GM12878 (cell line): ENCODE data around the gene DIP2A. TPM values are rescaled to one million over a fixed set of nuclear protein-coding genes. Genes with fewer than 3 reads are reported as not detected.

Experiments
- ATAC-seq: fragments of 200-7000 bp; cut with Tn5 transposase; 3 replicates; pipeline ENCODE4 v1.9.1; 2020; ENCODE audit warnings: mild to moderate bottlenecking, moderate library complexity
- BruUV-seq: library from RNA; stranded (reverse); fragments of 400-500 nt; replicated peaks from 2 replicates; lab custom pipeline; 2021; lab: Mats Ljungman, UMichigan
- CTCF ChIA-PET: fragments of 300-600 bp; sonication (Branson Sonifier 250); formaldehyde crosslinking; extraction: SDS; loops from one replicate; lab custom pipeline; 2021; ENCODE audit warnings: inconsistent platforms; lab: Yijun Ruan, JAX
- POLR2A ChIA-PET: fragments of 350-600 bp; formaldehyde crosslinking; extraction: SDS; loops from one replicate; lab custom pipeline; 2021; ENCODE audit warnings: inconsistent platforms; lab: Charles Lee
- RAD21 ChIA-PET: fragments of 300-600 bp; sonication (Branson Sonifier 250); formaldehyde crosslinking; loops from one replicate; lab custom pipeline; 2023; ENCODE audit warnings: antibody characterized with exemption; ENCODE audit not compliant: unreplicated experiment; lab: Charles Lee
- SMC1A ChIA-PET: fragments of 300-600 bp; sonication (Branson Sonifier 250); formaldehyde crosslinking; loops from one replicate; lab custom pipeline; 2023; ENCODE audit not compliant: unreplicated experiment, uncharacterized antibody; lab: Charles Lee
- DNase-seq: peaks from one replicate; pipeline ENCODE4 v3.0.0-alpha.2; 2011; ENCODE audit warnings: low read depth, low spot score
- FAIRE-seq: peaks from 3 replicates; lab custom pipeline; 2011; peaks lifted over from hg19 to GRCh38; lab: Jason Lieb, UNC
- H2AFZ ChIP-seq: 2 replicates; pipeline ENCODE4 v1.6.0; 2011; ENCODE audit warnings: low read depth, low read length, control low read depth; ENCODE audit not compliant: control insufficient read depth
- H3K27ac ChIP-seq: 2 replicates; pipeline ENCODE4 v1.5.1; 2011; ENCODE audit warnings: control low read depth; ENCODE audit not compliant: control insufficient read depth, insufficient read depth
- H3K27me3 ChIP-seq, 2 experiments: replicated peaks in 1 of 2; 2 replicates each; pipeline versions ENCODE4 v1.6.0 to v1.6.1; 2011; ENCODE audit warnings: low read length in 1 of 2; ENCODE audit not compliant: control insufficient read depth in 2 of 2, insufficient read depth in 2 of 2
- H3K36me3 ChIP-seq, 2 experiments: 2 replicates each; pipeline ENCODE4 v1.5.1; 2011; ENCODE audit warnings: low read length in 1 of 2; ENCODE audit not compliant: control insufficient read depth in 2 of 2, insufficient read depth in 2 of 2
- H3K4me1 ChIP-seq: 2 replicates; pipeline ENCODE4 v1.6.1; 2011; ENCODE audit warnings: mild to moderate bottlenecking, low read length, moderate library complexity, mixed read lengths; ENCODE audit not compliant: control insufficient read depth, insufficient read depth
- H3K4me2 ChIP-seq: 2 replicates; pipeline ENCODE4 v1.6.0; 2011; ENCODE audit warnings: control low read depth; ENCODE audit not compliant: control insufficient read depth, insufficient read depth
- H3K4me3 ChIP-seq: fragments of 200-600 bp; sonication (generic); 2 replicates; pipeline ENCODE4 v1.5.1; 2016
- H3K79me2 ChIP-seq: 2 replicates; pipeline ENCODE4 v1.6.0; 2011; ENCODE audit warnings: low read length; ENCODE audit not compliant: control insufficient read depth, insufficient read depth
- H3K9ac ChIP-seq: 2 replicates; pipeline ENCODE4 v1.8.0; 2011; ENCODE audit warnings: low read length, control low read depth, mixed read lengths; ENCODE audit not compliant: control insufficient read depth, insufficient read depth
- H3K9me3 ChIP-seq: replicated peaks from 3 replicates; pipeline ENCODE4 v1.5.1; 2011; ENCODE audit warnings: mild to moderate bottlenecking, low read length; ENCODE audit not compliant: control insufficient read depth, insufficient read depth
- H4K20me1 ChIP-seq: 2 replicates; pipeline ENCODE4 v1.6.0; 2011; ENCODE audit not compliant: control insufficient read depth, insufficient read depth
- BCLAF1 ChIP-seq: fragments of 450-650 bp; IDR thresholded peaks from 2 replicates; pipeline ENCODE4 v1.6.1; 2017; ENCODE audit warnings: antibody characterized with exemption, mild to moderate bottlenecking, moderate library complexity
- BMI1 ChIP-seq: fragments of 450-650 bp; IDR thresholded peaks from 2 replicates; pipeline ENCODE4 v1.6.1; 2016; ENCODE audit warnings: mild to moderate bottlenecking, moderate library complexity, borderline replicate concordance
- CBFB ChIP-seq: IDR thresholded peaks from 2 replicates; pipeline ENCODE4 v1.6.1; 2016; ENCODE audit warnings: antibody characterized with exemption, low read depth
- CHD1 ChIP-seq: IDR thresholded peaks from 2 replicates; pipeline ENCODE4 v1.6.1; 2012; ENCODE audit warnings: low read depth, low read length, improper control_type of control experiment
- E2F8 ChIP-seq: fragments of 450-650 bp; IDR thresholded peaks from 2 replicates; pipeline ENCODE4 v1.6.1; 2018; ENCODE audit warnings: mild to moderate bottlenecking, low read depth, moderate library complexity; ENCODE audit not compliant: partially characterized antibody
- ESRRA ChIP-seq: IDR thresholded peaks from 2 replicates; pipeline ENCODE4 v1.6.1; 2012; ENCODE audit warnings: mild to moderate bottlenecking, low read length, improper control_type of control experiment
- HDAC2 ChIP-seq: fragments of 200-600 bp; sonication (generic); IDR thresholded peaks from 2 replicates; pipeline ENCODE4 v1.6.1; 2017
- IRF3 ChIP-seq: fragments of 450-650 bp; IDR thresholded peaks from 2 replicates; pipeline ENCODE4 v1.6.1; 2014; ENCODE audit warnings: mild to moderate bottlenecking
- JUND ChIP-seq: IDR thresholded peaks from 2 replicates; pipeline ENCODE4 v1.6.1; 2012; ENCODE audit warnings: low read depth, mild to moderate bottlenecking, low read length, improper control_type of control experiment, moderate library complexity
- MXI1 ChIP-seq: fragments of 150-350 bp; IDR thresholded peaks from 2 replicates; pipeline ENCODE4 v1.6.1; 2011; ENCODE audit warnings: low read depth, mild to moderate bottlenecking, inconsistent platforms, low read length, improper control_type of control experiment
- NKRF ChIP-seq: fragments of 450-650 bp; conservative IDR thresholded peaks from 2 replicates; pipeline ENCODE4 v1.6.1; 2017; ENCODE audit warnings: mild to moderate bottlenecking, moderate library complexity
- POLR2A ChIP-seq: IDR thresholded peaks from 2 replicates; pipeline ENCODE4 v1.6.1; 2011; ENCODE audit warnings: low read depth, mild to moderate bottlenecking, low read length
- RB1 ChIP-seq: fragments of 450-650 bp; formaldehyde crosslinking; IDR thresholded peaks from 2 replicates; pipeline ENCODE4 v1.6.1; 2017; ENCODE audit warnings: mild to moderate bottlenecking, borderline replicate concordance
- SMAD5 ChIP-seq: IDR thresholded peaks from 2 replicates; pipeline ENCODE4 v1.6.1; 2016; ENCODE audit warnings: antibody characterized with exemption, low read depth
- SMARCA5 ChIP-seq: fragments of 450-650 bp; IDR thresholded peaks from 2 replicates; pipeline ENCODE4 v1.6.1; 2017; ENCODE audit warnings: mild to moderate bottlenecking
- SREBF2 ChIP-seq: IDR thresholded peaks from 2 replicates; pipeline ENCODE4 v1.6.1; 2012; ENCODE audit warnings: mild to moderate bottlenecking, low read length
- ZNF24 ChIP-seq: fragments of 450-650 bp; IDR thresholded peaks from 2 replicates; pipeline ENCODE4 v1.6.1; 2017; ENCODE audit warnings: antibody characterized with exemption, mild to moderate bottlenecking
- ZNF274 ChIP-seq: IDR thresholded peaks from one replicate; pipeline ENCODE4 v1.8.0; 2011; ENCODE audit not compliant: insufficient read length, insufficient read depth
- WGBS: methylation state at CpG from one replicate; pipeline ENCODE4 v1.1.6; 2016; ENCODE audit warnings: low lambda C conversion rate; ENCODE audit not compliant: insufficient replicate concordance, insufficient coverage; ENCODE audit errors: missing lambda C conversion rate; 5-methylcytosine and 5-hydroxymethylcytosine counted together
- in situ Hi-C: fragments of 300-500 bp; cut with MboI; formaldehyde crosslinking; loops from 9 replicates; pipeline ENCODE4 v1.14.3; 2018; ENCODE audit warnings: mixed read lengths
- intact Hi-C: fragments of 100-400 bp; cut with micrococcal nuclease; formaldehyde crosslinking; loops from one replicate; pipeline ENCODE4 v1.14.2; 2022; ENCODE audit not compliant: unreplicated experiment
- polyA plus RNA-seq, 11 experiments: library from polyadenylated mRNA; depleted of rRNA in 4 of 11; unstranded in 6 of 11; stranded (reverse) in 5 of 11; fragments of >200 nt; fragmentation: Nextera tagmentation in 4 of 11; fragmentation: Illumina TruSeq in 1 of 11; extraction: Ambion mirVana in 4 of 11; extraction: Trizol in 1 of 11; gene quantifications; 1 replicate in 1 of 11; 2 replicates in 10 of 11; pipeline versions ENCODE4 v1.2.1 to v1.2.3, GENCODE V29; 2011 to 2016; ENCODE audit warnings: inconsistent platforms in 2 of 11, missing spikeins in 2 of 11, low read depth in 1 of 11
- total RNA-seq, 4 experiments: library from RNA; depleted of rRNA in 3 of 4; stranded (reverse); fragments of >200 nt in 3 of 4; fragmentation: Illumina TruSeq in 1 of 4; extraction: Trizol in 1 of 4; gene quantifications; 2 replicates each; pipeline versions ENCODE4 v1.2.1 to v1.2.3, GENCODE V29; 2013 to 2021

DIP2A gene
- total and polyA plus RNA-seq, 10 of the 15 experiments (the other 5 are each of a cell fraction or from before 2014, with no cell fraction given): 1.7 to 25.5 (median 12.2) TPM

GRCh38 chr21:46413365-46413696 is 45.4 kb upstream of the DIP2A start (continued):
- no peak for TF ChIP-seq ESRRA
- no peak for TF ChIP-seq SMARCA5
- no peak for TF ChIP-seq POLR2A
- no peak for TF ChIP-seq MXI1

- Histone ChIP-seq H3K4me3 (no peak overlapping the region), H3K27ac (no peak overlapping the region), H3K79me2 (no peaks in the 10 kb centered on the region), H3K27me3 (no peaks in the 10 kb centered on the region), H3K4me1 (no peaks in the 10 kb centered on the region), H2AFZ (no peak overlapping the region), H4K20me1 (no peaks in the 10 kb centered on the region), H3K4me2 (no peak overlapping the region), H3K9ac (no peak overlapping the region), H3K36me3 (peaks cover 11 to 16% of the 10 kb centered on the region in 2 experiments), H3K9me3 (no peaks in the 10 kb centered on the region)
- intact Hi-C loops (no loop called here), in situ Hi-C loops (no loop called here)
- ATAC-seq (no peak), FAIRE-seq (no peak), DNase-seq (no peak)
- SMC1A ChIA-PET: no interaction called here
- no peak for TF ChIP-seq BMI1
- no peak for TF ChIP-seq E2F8
- no peak for TF ChIP-seq SMAD5
- no peak for TF ChIP-seq BCLAF1
- no peak for TF ChIP-seq ZNF24
- TF ChIP-seq HDAC2: no peak
- no peak for TF ChIP-seq NKRF
- no peak for TF ChIP-seq SREBF2
- TF ChIP-seq CBFB: no peak
- no peak for TF ChIP-seq CHD1
- TF ChIP-seq IRF3: no peak
- no peak for TF ChIP-seq RB1
- TF ChIP-seq ZNF274: no peak
- no peak for TF ChIP-seq JUND
- CTCF ChIA-PET: no interaction called here
- POLR2A ChIA-PET: no interaction called here
- no TSS peak for BruUV-seq
- WGBS: 94% methylated on average over 13 of the region's 13 CpGs
- RAD21 ChIA-PET: no interaction called here
Observed at GRCh38 chr21:46414965-46415275, 43.8 kb upstream of the DIP2A start.
